CD4-positive, alpha-beta memory T cell (primary cell): ENCODE data around the gene NOX3. TPM values are rescaled to one million over a fixed set of nuclear protein-coding genes. Genes with fewer than 3 reads are reported as not detected.

Experiments
- CTCF ChIA-PET: fragments of 350-600 bp; sonication (Branson Sonifier 250); formaldehyde crosslinking; loops from one replicate; lab custom pipeline; 2021; ENCODE audit warnings: inconsistent platforms; ENCODE audit not compliant: partially characterized antibody; lab: Charles Lee
- POLR2A ChIA-PET: fragments of 350-600 bp; sonication (Branson Sonifier 250); formaldehyde crosslinking; loops from one replicate; lab custom pipeline; 2021; ENCODE audit not compliant: partially characterized antibody; lab: Charles Lee
- DNase-seq, 5 donors: peaks; one replicate each; pipeline versions ENCODE4 v3.0.0 to v3.0.0-alpha.2; 2020 to 2022; ENCODE audit warnings: mixed read lengths in 1 of 5
- H3K27ac ChIP-seq: one replicate; pipeline ENCODE4 v1.7.0; 2013; ENCODE audit warnings: low read depth, low read length
- H3K27me3 ChIP-seq: 2 replicates; pipeline ENCODE4 v1.7.0; 2013; ENCODE audit warnings: mild to moderate bottlenecking, low read length, moderate library complexity; ENCODE audit not compliant: insufficient read depth
- H3K36me3 ChIP-seq: 2 replicates; pipeline ENCODE4 v1.7.0; 2013; ENCODE audit warnings: mild to moderate bottlenecking, low read length, moderate library complexity; ENCODE audit not compliant: insufficient read depth
- H3K4me1 ChIP-seq: 2 replicates; pipeline ENCODE4 v1.7.0; 2013; ENCODE audit warnings: mild to moderate bottlenecking, low read length, moderate library complexity; ENCODE audit not compliant: insufficient read depth
- H3K4me3 ChIP-seq, 2 donors: one replicate each; pipeline ENCODE4 v1.7.0; 2013; ENCODE audit warnings: low read length in 2 of 2, mild to moderate bottlenecking in 1 of 2
- H3K9me3 ChIP-seq, 2 donors: one replicate each; pipeline ENCODE4 v1.7.0; 2013; ENCODE audit warnings: low read length in 2 of 2, control low read depth in 1 of 2; ENCODE audit not compliant: control insufficient read depth in 1 of 2
- H3K27ac Mint-ChIP-seq, 7 donors: one replicate each; pipeline ENCODE4 v1.8.0; 2020 to 2021; ENCODE audit warnings: mixed read lengths in 7 of 7, mild to moderate bottlenecking in 6 of 7, inconsistent platforms in 3 of 7, moderate library complexity in 3 of 7
- H3K27me3 Mint-ChIP-seq, 2 donors: one replicate each; pipeline ENCODE4 v1.8.0; 2020 to 2021; ENCODE audit warnings: mixed read lengths in 2 of 2
- H3K36me3 Mint-ChIP-seq, 2 donors: one replicate each; pipeline ENCODE4 v1.8.0; 2020 to 2021; ENCODE audit warnings: mixed read lengths in 2 of 2, inconsistent platforms in 1 of 2, mild to moderate bottlenecking in 1 of 2
- H3K4me1 Mint-ChIP-seq, 4 donors: one replicate each; pipeline ENCODE4 v1.8.0; 2020 to 2021; ENCODE audit warnings: mixed read lengths in 4 of 4, mild to moderate bottlenecking in 1 of 4
- H3K4me3 Mint-ChIP-seq, 8 donors: one replicate each; pipeline ENCODE4 v1.8.0; 2020 to 2021; ENCODE audit warnings: mixed read lengths in 8 of 8, mild to moderate bottlenecking in 7 of 8, moderate library complexity in 6 of 8, inconsistent platforms in 3 of 8
- H3K9me3 Mint-ChIP-seq, 8 donors: one replicate each; pipeline ENCODE4 v1.8.0; 2020 to 2021; ENCODE audit warnings: mixed read lengths in 8 of 8, mild to moderate bottlenecking in 5 of 8, inconsistent platforms in 3 of 8, moderate library complexity in 1 of 8
- intact Hi-C: fragments of 100-400 bp; cut with micrococcal nuclease; formaldehyde crosslinking; loops from one replicate; pipeline ENCODE4 v1.15.1; 2023
- polyA plus RNA-seq, 2 donors: library from polyadenylated mRNA; unstranded; fragments of 300-500 nt; fragmentation: Illumina TruSeq; gene quantifications; one replicate each; pipeline ENCODE4 v1.2.3, GENCODE V29; 2021
- total RNA-seq, 2 experiments: library from RNA; stranded (reverse); gene quantifications; one replicate each; pipeline ENCODE4 v1.2.3, GENCODE V29; 2021

The NOX3 gene
- total and polyA plus RNA-seq, 4 experiments from 2014 or later = not detected

DNA sequence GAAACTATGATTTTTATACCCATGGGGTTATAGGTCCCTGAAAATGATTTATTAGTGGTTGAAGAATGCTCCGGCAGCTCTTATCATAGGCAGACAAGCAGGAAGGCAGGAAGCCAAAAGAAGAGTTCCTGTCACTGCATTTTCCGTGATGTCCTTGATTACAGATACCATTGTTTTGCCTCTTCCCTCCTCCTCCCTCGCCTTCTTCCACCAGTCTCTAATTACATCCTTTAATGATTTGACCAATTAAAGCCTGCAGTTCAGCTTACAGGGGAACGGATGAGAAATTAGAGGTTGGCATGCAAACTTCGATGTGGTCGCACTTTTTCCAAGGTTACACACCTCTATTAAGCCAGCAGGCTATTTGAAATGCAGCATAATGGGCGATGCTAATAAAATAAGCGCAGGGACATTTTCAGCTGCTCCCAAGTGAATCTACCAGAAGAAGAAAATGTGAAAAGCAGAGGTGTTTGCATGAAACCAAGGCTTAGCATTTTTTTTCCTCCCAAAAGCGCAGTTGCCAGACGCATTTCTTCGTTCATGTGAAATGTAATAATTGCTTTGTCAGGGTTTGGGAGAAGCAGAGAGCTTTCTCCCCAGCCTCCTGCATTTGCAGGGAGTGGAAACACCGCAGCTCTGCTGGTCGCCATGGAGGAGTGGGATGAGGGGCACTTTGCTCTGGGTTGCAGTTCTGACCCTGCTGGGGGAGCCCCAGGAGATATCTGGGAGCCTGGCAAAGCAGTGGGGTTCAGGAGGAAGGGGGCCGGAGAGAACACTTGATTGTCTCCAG, 6.0 kb downstream of the NOX3 start:
- ChIA-PET POLR2A (no interaction called here), CTCF (no interaction called here)
- no peaks in the 10 kb centered on the region for H3K9me3 ChIP-seq
- H3K4me1 ChIP-seq = no peaks in the 10 kb centered on the region
- peaks cover 1 to 13% of the 10 kb centered on the region in 2 donors for H3K27me3 Mint-ChIP-seq
- no peaks in the 10 kb centered on the region for H3K9me3 Mint-ChIP-seq
- H3K4me1 Mint-ChIP-seq = peaks cover 0 to 3% (median 0%) of the 10 kb centered on the region in 4 donors
- no peak overlapping the region for H3K4me3 Mint-ChIP-seq
- H3K27me3 ChIP-seq = no peaks in the 10 kb centered on the region
- no peak overlapping the region for H3K27ac ChIP-seq
- no peak overlapping the region for H3K4me3 ChIP-seq
- H3K36me3 ChIP-seq = no peaks in the 10 kb centered on the region
- H3K36me3 Mint-ChIP-seq = no peaks in the 10 kb centered on the region
- no peak overlapping the region for H3K27ac Mint-ChIP-seq
- intact Hi-C loops = no loop called here
- no peak for DNase-seq

- Histone ChIP-seq H3K27ac (no peak overlapping the region), H3K36me3 (no peaks in the 10 kb centered on the region), H3K9me3 (no peaks in the 10 kb centered on the region), H3K27me3 (no peaks in the 10 kb centered on the region), H3K4me3 (no peak overlapping the region), H3K4me1 (no peaks in the 10 kb centered on the region)
- Mint-ChIP-seq H3K4me1 (peaks cover 0 to 3% (median 0%) of the 10 kb centered on the region in 4 donors), H3K36me3 (no peaks in the 10 kb centered on the region), H3K9me3 (no peaks in the 10 kb centered on the region), H3K27ac (no peak overlapping the region), H3K4me3 (no peak overlapping the region), H3K27me3 (peaks cover 3 to 11% of the 10 kb centered on the region in 2 donors)
- POLR2A ChIA-PET = no interaction called here
- intact Hi-C loops = no loop called here
- CTCF ChIA-PET = interaction anchor here (0.5 to 0.7 kb wide), 2 partner anchors 44 to 522 kb away, joined by 3 to 4 read pairs; no protein-coding TSS in a partner anchor
- no peak for DNase-seq
Measured at GRCh38 chr6:155448668-155449449, 6.8 kb downstream of the NOX3 start.

DNA sequence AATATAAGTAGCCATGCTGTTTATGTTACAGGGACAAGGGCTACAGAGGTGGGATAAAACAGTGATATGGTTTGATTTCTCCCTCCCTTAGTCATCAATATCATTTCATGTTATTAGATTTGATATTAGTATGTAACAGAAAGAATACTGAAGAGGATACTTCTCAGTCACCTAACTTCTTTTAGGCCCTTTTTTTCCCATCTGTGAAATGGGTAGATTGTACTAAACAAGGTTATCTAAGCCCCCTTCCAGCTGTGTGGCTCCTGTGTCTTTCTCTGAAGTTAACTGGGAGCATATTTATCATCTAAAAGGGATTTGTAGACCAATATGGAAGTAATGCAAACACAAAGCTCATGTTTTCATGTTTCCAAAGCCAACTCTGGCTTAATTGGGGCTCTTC, 7.7 kb downstream of the NOX3 start:
- DNase-seq = no peak
- CTCF ChIA-PET = interaction anchor here (0.5 to 0.7 kb wide), 3 partner anchors 45 to 521 kb away, joined by 3 to 6 read pairs (median 4); no protein-coding TSS in a partner anchor
- H3K4me1 Mint-ChIP-seq = peaks cover 0 to 3% (median 0%) of the 10 kb centered on the region in 4 donors
- no peak overlapping the region for H3K27ac Mint-ChIP-seq
- H3K4me3 Mint-ChIP-seq = no peak overlapping the region
- no peaks in the 10 kb centered on the region for H3K27me3 ChIP-seq
- H3K36me3 ChIP-seq = no peaks in the 10 kb centered on the region
- H3K27ac ChIP-seq = no peak overlapping the region
- no peaks in the 10 kb centered on the region for H3K36me3 Mint-ChIP-seq
- H3K9me3 ChIP-seq = no peaks in the 10 kb centered on the region
- POLR2A ChIA-PET = no interaction called here
- intact Hi-C loops = no loop called here
- H3K27me3 Mint-ChIP-seq = peaks cover 3 to 11% of the 10 kb centered on the region in 2 donors
- no peaks in the 10 kb centered on the region for H3K9me3 Mint-ChIP-seq
- H3K4me3 ChIP-seq = no peak overlapping the region
- no peaks in the 10 kb centered on the region for H3K4me1 ChIP-seq

DNA sequence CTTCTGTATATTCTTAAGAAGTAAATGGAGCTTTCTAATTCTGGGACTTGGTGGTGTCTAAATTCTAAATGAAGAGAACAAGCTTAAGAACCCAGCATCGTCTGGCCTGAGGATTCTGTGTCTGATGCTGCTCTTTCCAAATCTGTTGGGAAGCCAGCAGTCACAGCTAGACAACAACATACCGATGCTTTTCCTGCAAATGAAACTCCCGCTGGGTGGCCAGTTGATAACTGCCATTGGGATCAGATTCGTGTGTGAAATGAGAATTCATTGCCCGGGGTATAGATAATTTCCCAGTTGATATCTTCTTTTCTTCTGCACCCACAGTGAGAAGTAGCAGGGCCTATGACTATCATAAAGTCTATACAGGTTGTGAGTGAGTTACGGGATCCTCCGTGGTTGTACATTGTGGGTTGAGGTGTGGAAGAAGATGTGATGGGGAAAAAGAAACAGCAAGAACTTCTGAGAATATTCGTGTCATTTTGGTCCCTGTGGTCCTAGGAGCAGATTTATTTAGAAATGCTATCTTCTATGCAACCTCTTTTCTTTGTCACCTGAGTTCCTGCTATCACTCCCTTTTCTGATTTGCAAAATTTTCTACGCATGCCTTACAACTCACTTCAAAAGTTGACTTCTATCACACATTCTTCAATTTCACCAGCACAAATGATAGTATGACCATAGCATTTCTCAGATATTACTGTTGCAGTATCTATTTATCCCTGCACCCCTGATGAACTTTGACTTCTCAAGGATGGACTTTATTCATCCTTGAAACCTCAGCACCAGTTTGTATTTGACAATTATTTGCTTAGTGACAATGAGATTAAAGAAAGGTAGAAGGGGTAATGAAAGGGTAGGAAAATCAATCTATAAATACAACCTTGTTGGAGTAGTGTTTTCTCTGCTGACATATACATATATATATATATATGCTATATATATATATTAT, 10.4 kb downstream of the NOX3 start:
- H3K9me3 ChIP-seq = no peaks in the 10 kb centered on the region
- intact Hi-C loops = no loop called here
- no peak for DNase-seq
- Mint-ChIP-seq H3K27me3 (peaks cover 3 to 7% of the 10 kb centered on the region in 2 donors), H3K36me3 (no peaks in the 10 kb centered on the region), H3K4me1 (peaks cover 0 to 3% (median 0%) of the 10 kb centered on the region in 4 donors), H3K27ac (no peak overlapping the region), H3K4me3 (no peak overlapping the region), H3K9me3 (no peaks in the 10 kb centered on the region)
- ChIA-PET POLR2A (no interaction called here), CTCF (no interaction called here)
- no peak overlapping the region for H3K4me3 ChIP-seq
- H3K36me3 ChIP-seq = no peaks in the 10 kb centered on the region
- H3K27ac ChIP-seq = no peak overlapping the region
- H3K27me3 ChIP-seq = no peaks in the 10 kb centered on the region
- H3K4me1 ChIP-seq = no peaks in the 10 kb centered on the region

GRCh38 chr6:155444120-155444917, 11.3 kb downstream of the NOX3 start:
- ChIA-PET CTCF (no interaction called here), POLR2A (no interaction called here)
- Mint-ChIP-seq H3K9me3 (no peaks in the 10 kb centered on the region), H3K4me1 (peaks cover 0 to 1% (median 0%) of the 10 kb centered on the region in 4 donors), H3K36me3 (no peaks in the 10 kb centered on the region), H3K27ac (no peak overlapping the region), H3K4me3 (no peak overlapping the region), H3K27me3 (peaks cover 3 to 5% of the 10 kb centered on the region in 2 donors)
- Histone ChIP-seq H3K27me3 (no peaks in the 10 kb centered on the region), H3K27ac (no peak overlapping the region), H3K9me3 (no peaks in the 10 kb centered on the region), H3K4me1 (no peaks in the 10 kb centered on the region), H3K4me3 (no peak overlapping the region), H3K36me3 (no peaks in the 10 kb centered on the region)
- intact Hi-C loops = no loop called here
- no peak for DNase-seq

GRCh38 chr6:155443168-155443567, 12.5 kb downstream of the NOX3 start:
- CTCF ChIA-PET = interaction anchor here (0.9 kb wide), 1 partner anchor 9 kb away, joined by 3 read pairs; no protein-coding TSS in a partner anchor
- H3K4me1 Mint-ChIP-seq = peaks cover 0 to 1% (median 0%) of the 10 kb centered on the region in 4 donors
- Histone ChIP-seq H3K36me3 (no peaks in the 10 kb centered on the region), H3K4me1 (no peaks in the 10 kb centered on the region), H3K9me3 (no peaks in the 10 kb centered on the region), H3K4me3 (no peak overlapping the region), H3K27ac (no peak overlapping the region), H3K27me3 (no peaks in the 10 kb centered on the region)
- H3K4me3 Mint-ChIP-seq = no peak overlapping the region
- H3K27me3 Mint-ChIP-seq = peaks cover 2 to 3% of the 10 kb centered on the region in 2 donors
- no peaks in the 10 kb centered on the region for H3K9me3 Mint-ChIP-seq
- no peak overlapping the region for H3K27ac Mint-ChIP-seq
- no peak for DNase-seq
- POLR2A ChIA-PET = no interaction called here
- no peaks in the 10 kb centered on the region for H3K36me3 Mint-ChIP-seq
- intact Hi-C loops = no loop called here
